COR-L47 (cell line): Measurements from ENCODE around the gene LRBA.
"Not testable (repeated sequence)": the region's sequence is repeated elsewhere in the genome, so short reads cannot be mapped to it uniquely, and the experiment has no call there.

ENCODE experiments used
- DNase-seq: peaks from one replicate; lab custom pipeline; 2025; lab: John Stamatoyannopoulos, UW

Gene LRBA

DNA sequence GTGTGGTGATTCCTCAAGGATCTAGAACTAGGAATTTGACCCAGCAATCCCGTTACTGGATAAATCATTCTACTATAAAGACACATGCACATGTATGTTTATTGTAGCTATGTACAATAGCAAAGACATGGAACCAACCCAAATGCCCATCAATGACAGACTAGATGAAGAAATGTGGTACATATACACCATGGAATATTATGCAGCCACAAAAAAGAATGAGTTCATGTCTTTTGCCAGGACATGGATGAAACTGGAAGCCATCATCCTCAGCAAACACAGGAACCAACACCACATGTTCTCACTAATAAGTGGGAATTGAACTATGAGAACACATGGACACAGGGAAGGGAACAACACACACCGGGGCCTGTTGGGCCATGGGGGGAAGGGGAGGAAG is 450.1 kb downstream of the LRBA start:
- DNase-seq, result not testable (repeated sequence)

DNA sequence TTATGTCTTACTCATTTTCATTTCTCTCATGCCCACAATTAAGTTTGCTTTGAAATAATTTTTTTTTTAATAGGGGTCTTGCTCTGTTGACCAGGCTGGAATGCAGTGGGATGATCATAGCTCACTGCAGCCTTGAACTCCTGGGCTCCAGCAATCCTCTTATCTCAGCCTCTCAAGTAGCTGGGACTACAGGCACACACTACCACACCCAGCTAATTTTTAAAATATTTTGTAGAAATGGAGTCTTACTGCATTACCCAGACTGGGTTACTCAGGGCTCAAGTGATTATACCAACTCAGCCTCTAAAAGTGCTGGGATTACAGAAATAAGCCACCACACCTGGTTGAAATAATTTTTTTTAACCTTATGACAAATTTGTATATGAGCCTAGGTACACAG is 452.3 kb downstream of the LRBA start:
- no peak for DNase-seq

- no peak for DNase-seq
Measured at GRCh38 chr4:150562250-150562649, 452.8 kb downstream of the LRBA start.

DNA sequence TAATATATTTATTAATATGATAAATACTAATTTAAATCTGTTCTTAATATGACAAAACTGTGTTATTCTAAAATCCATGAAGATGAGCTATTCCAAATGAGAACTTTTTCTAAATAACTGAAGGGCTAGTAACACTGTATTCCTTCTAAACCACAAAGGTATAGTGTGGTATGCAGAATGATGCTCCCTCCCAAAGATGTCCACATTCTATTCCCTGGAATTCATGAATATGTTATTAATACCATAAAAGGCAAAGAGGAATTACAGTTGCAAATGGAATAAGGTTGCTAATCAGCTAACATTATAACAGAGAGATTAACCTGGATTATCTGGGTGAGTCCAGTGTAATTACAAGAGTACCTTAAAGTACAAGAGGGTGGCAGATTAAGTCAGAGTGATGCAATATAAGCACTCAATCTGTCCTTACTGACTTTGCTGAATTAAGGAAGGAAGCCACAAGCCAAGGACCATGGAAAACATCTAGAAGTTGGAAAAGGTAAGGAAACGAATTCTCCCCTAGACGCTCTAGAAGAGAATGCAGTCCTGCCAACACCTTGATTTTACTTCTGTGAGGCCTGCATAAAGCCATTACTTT is 453.8 kb downstream of the LRBA start:
- DNase-seq, result no peak

DNA sequence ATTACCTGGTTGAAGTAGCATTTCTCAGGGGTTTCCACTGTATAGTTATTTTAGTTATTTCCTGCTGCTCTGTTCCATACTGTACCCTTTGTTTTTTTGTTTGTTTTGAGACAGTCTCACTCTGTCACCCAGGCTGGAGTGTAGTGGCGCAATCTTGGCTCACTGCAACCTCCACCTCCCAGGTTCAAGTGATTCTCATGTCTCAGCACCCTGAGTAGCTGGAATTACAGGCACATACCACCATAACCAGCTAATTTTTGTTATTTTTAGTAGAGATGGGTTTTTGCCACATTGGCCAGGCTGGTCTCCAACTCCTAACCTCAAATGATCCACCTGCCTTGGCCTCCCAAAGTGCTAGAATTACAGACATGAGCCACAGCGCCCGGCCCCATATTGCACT is 457.3 kb downstream of the LRBA start:
- DNase-seq, result not testable (repeated sequence)

DNA sequence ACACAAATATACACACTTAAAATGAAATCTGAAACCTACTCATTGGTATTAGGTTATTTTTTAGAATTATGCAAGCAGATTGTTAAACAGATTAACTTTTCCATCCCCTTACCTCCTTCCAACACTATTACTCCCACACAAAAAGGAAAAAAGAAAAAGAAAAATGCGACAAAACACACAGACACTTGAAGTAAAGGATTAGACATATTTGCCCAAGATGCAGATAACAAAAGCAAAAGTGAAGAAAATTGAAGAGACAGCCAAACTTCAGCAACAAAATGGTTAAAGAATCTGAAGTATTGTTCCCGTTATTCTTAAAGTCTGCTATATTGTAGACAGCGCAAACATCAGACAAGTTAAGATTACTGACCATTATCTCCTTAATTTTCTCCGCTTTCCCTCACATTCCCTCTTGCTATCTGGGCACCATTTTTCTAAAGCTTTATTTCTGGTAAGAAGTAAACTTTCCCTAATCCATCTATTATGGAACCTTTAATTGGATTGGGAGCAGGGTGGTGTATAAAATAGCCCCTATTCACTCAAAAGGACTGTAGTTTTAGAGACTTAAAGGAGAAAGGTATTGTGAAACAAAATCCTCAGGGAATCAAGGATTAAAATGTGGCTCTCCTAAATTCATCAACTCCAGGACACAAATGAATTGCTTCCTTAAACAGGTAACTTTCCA is 467.8 kb downstream of the LRBA start:
- no peak for DNase-seq

DNA sequence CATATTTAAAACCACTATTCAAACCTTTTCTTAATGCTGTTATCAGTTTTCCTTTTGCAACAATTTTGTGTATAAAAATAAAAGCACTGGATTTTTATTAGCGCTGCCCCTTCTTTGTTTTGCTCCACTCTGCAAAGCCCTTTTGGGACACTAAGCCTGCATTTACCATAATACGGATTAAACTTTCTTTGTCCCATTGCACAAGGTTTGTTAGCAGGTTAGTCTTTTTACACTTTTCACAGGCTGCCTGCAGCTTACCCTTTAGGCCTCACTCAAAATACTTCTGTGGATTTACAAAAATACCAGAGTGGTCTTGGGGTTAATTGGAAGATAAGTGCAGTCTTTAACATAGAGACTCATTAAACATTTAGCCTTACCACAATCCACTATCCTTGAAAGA is 468.8 kb downstream of the LRBA start:
- DNase-seq, result no peak

DNA sequence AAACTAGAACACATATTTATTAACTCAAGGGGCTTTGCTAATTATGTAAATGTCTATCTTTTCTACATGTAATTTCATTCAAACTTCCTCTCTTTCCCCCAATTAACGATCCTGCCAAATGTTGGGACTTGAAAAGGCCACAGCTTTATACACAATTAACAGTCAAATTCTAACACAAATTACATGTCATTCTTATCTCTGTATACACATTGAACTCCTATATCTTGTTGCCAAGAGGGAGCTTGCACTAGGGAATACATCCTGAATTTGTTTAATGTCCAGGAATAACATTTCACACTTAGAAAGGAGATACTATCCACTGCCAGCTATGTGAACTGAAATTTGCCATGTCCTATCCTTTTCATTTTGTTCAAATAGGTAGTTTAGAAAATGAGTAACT is 472.0 kb downstream of the LRBA start:
- DNase-seq, result no peak

- DNase-seq, result no peak
Measured at GRCh38 chr4:150541681-150542080, 473.4 kb downstream of the LRBA start.

DNA sequence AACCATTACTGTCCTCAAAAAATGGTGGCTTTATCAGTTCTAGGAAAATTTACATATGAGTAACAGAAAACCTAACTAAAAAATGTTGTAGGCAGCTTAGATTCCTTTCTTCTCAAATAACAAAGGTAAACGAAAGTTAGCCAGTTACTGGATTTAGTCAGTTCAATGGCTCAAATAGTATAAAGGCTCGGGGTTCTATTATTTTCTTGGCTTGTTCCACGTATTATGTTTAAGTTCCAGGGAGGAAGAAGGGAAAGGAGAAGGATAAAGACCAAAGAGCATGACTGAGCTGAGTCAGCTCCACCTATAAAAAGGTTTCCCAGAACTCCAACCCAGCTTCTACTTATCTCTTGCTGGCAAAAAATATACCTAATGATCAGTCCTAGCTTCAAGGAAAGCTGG is 474.1 kb downstream of the LRBA start:
- DNase-seq, result no peak

DNA sequence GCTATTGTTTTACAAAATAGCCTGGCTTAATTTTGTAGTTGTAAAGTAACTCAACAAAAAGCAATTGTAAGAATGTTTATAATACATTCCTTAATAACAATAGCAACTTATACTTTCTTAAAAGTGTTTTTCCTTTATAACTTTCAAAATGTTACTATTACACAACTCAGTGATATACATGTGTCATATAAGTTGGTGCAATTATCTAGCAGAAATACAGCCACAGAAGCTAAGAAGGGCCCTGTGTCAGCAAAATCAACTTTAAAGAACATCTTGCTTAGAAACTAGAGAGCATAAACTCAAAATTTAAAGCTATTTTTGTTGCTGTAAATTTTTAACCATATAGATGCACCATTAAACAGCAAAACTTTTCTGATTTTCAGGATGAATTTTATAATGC is 474.5 kb downstream of the LRBA start:
- DNase-seq, result no peak

- not testable (repeated sequence) for DNase-seq
Measured at GRCh38 chr4:150537911-150538310, 477.2 kb downstream of the LRBA start.

GRCh38 chr4:150534818-150535217 is 480.3 kb downstream of the LRBA start:
- DNase-seq, result no peak

DNA sequence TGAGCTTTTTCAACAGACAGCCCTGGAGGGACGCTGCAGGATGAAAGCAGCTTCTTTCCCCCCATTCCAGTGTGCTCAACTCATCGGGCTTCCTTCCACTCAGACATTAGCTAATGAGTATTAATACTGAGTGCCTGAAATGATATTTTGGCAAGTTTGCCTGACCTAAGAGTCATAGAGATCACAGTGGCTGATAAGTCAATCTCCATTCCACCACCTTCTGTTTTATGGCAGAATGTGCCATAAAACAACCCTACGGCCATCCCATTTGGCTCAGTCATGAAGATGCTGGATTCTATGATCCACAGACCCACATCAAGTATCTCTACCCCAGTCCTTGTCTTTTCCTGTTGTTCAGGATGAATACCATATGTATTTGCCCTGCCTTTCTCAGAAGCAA is 481.4 kb downstream of the LRBA start:
- no peak for DNase-seq

- no peak for DNase-seq
Measured at GRCh38 chr4:150525321-150525868, 489.7 kb downstream of the LRBA start.

DNA sequence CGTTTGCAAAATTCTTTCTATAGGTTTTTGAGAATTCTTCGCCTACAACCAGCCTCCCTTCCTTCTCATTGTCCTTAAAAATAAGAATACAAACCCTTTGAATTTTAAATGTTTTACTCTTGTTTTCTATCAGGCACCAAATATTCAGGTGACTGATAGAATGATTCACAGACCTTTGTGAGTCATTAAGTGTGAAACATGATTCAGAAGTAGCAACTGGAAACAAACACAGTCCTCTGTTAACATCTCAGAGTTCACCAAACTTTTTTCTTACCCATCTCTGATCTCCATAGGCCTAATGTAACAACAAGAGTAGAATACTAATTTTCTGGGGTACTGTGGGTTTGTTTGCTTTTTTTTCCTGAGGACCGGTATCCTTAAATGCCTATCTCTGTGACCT is 496.5 kb downstream of the LRBA start:
- no peak for DNase-seq

- no peak for DNase-seq
Measured at GRCh38 chr4:150515135-150515534, 499.9 kb downstream of the LRBA start.

GRCh38 chr4:150514709-150515108 is 500.4 kb downstream of the LRBA start:
- no peak for DNase-seq

- no peak for DNase-seq
Measured at GRCh38 chr4:150510176-150510865, 504.8 kb downstream of the LRBA start.

- DNase-seq, result not testable (repeated sequence)
Measured at GRCh38 chr4:150507656-150508055, 507.4 kb downstream of the LRBA start.

DNA sequence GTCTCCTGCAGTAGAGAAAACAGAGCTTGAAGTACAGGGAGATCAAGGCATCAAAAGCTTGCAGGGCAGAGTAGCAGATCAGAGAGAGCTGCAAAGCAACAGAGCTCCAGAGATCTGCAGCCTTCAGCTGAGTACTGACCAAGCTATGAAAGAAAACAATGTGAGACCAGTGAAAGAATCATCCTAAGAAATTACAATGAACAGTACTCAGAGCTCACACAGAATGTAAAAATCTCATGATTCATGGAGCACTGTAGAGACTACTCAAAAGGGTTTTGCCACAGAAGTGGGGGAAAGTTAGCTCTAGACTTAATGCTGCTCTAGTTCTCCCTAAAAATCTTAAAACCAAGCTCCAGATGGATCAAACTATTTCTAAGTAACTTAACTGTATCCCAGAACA is 513.1 kb downstream of the LRBA start:
- DNase-seq, result no peak

DNA sequence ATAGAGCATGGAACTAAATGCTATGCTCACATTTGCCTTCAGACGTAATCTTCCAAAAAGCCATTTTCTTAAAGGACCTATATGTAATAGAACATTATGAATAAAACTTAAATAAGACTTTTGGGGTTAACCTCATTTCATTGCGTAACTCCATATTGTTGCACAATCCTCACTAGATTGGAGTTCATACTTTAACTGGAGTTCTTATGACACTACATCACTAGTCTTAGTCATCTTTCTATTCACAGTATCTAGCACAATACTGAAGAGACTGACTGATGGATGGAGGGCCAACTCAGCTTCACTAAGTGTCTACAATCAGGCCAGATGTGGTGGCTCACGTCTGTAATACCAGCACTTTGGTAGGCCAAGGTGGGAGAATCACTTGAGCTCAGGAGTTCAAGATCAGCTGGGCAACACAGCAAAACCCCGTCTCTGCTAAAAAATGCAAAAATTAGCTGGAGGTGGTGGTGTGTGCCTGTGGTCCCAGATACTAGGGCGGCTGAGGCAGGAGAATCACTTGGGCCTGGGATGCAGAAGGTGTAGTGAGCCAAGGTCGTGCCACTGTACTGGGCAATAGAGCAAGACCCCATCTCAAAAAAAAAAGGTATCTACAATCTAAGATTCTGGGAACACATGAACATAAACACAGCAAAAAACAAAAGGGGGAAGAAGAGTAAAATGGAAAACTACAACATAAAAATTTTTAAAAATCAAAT is 513.9 kb downstream of the LRBA start:
- DNase-seq, result no peak

DNA sequence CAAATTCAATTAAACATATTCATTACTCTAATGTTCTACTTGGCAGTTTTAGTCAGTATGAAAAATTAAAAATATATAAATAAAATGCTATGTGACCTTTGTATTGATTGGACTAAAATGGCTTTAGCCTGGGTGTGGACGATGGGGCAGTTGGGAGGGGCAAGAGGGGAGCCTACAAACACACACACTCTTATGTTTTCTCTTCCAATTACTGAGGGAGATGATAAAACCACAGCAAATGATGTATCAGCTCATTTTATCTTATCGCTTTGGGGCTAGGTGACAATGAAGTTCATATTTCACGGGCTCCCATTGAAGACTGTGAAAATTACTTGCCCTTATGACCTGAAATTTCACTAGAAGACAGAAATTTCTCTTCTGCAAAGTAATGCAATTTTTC is 517.5 kb downstream of the LRBA start:
- DNase-seq, result no peak
